Ascending aorta (tissue), 2 donors: ENCODE results near the gene DISP2. TPM values are rescaled to one million over a fixed set of nuclear protein-coding genes. Genes with fewer than 3 reads are reported as not detected.

Experiments used
- DNase-seq, 2 donors: peaks; one replicate each; pipeline ENCODE4 v3.0.0-alpha.2; 2019; ENCODE audit warnings: low spot score in 2 of 2
- H3K27ac ChIP-seq, 2 donors: fragments of 200-600 bp; sonication (generic); one replicate each; pipeline ENCODE4 v1.5.1; 2016 to 2017; ENCODE audit warnings: mild to moderate bottlenecking in 1 of 2
- H3K27me3 ChIP-seq: fragments of 200-600 bp; sonication (generic); one replicate; pipeline ENCODE4 v1.5.1; 2017
- H3K36me3 ChIP-seq, 2 donors: fragments of 200-600 bp; sonication (generic); one replicate each; pipeline ENCODE4 v1.5.1; 2016
- H3K4me1 ChIP-seq, 2 donors: fragments of 200-600 bp; sonication (generic); one replicate each; pipeline ENCODE4 v1.5.1; 2016 to 2017; ENCODE audit warnings: mild to moderate bottlenecking in 1 of 2
- H3K4me3 ChIP-seq, 2 donors: fragments of 200-600 bp; sonication (generic); one replicate each; pipeline ENCODE4 v1.5.1; 2016 to 2017; ENCODE audit warnings: mild to moderate bottlenecking in 1 of 2
- H3K9me3 ChIP-seq, 2 donors: fragments of 200-600 bp; sonication (generic); one replicate each; pipeline ENCODE4 v1.5.1; 2016
- CTCF ChIP-seq, 3 experiments: fragments of 200-600 bp in 2 of 3; fragments of 450-650 bp in 1 of 3; sonication (generic) in 2 of 3; IDR thresholded peaks; one replicate each; pipeline ENCODE4 v1.5.1; 2016 to 2019; ENCODE audit warnings: antibody characterized with exemption in 3 of 3, mild to moderate bottlenecking in 1 of 3, moderate library complexity in 1 of 3
- intact Hi-C: fragments of 100-400 bp; cut with DNase I; formaldehyde crosslinking; loops from one replicate; pipeline ENCODE4 v1.15.1; 2023
- total RNA-seq: library from RNA; depleted of rRNA; stranded (reverse); fragments of >200 nt; gene quantifications from one replicate; pipeline ENCODE4 v1.1.0, GENCODE V29; 2016

The DISP2 gene
- total RNA-seq, 1 donor from 2014 or later = 0.32 TPM

- TF ChIP-seq CTCF (IDR thresholded peaks at IDR 0.05) = no peak
- no peaks in the 10 kb centered on the region for H3K9me3 ChIP-seq
- H3K36me3 ChIP-seq = no peaks in the 10 kb centered on the region
- H3K4me1 ChIP-seq = peaks cover 10 to 17% of the 10 kb centered on the region in 2 donors
- H3K27me3 ChIP-seq = no peaks in the 10 kb centered on the region
- H3K27ac ChIP-seq = no peak overlapping the region
- no peak overlapping the region for H3K4me3 ChIP-seq
- DNase-seq = no peak
- intact Hi-C loops = loop anchor here (5.0 kb wide), 2 partner anchors 42 to 83 kb away; partner anchors contain the start of genes ANKRD63 and IVD
These were observed 7.0 kb downstream of the DISP2 start for GRCh38 chr15:40365016-40365415.

GRCh38 chr15:40365624-40366456 lies 7.8 kb downstream of the DISP2 start:
- Histone ChIP-seq H3K9me3 (no peaks in the 10 kb centered on the region), H3K27ac (no peak overlapping the region), H3K4me1 (peaks cover 10 to 17% of the 10 kb centered on the region in 2 donors), H3K4me3 (no peak overlapping the region), H3K36me3 (no peaks in the 10 kb centered on the region), H3K27me3 (no peaks in the 10 kb centered on the region)
- no peak for DNase-seq
- TF ChIP-seq CTCF (IDR thresholded peaks at IDR 0.05) = no peak
- intact Hi-C loops = loop anchor here (5.0 kb wide), 2 partner anchors 41 to 84 kb away; partner anchors contain the start of genes ANKRD63 and IVD

- H3K27me3 ChIP-seq = no peaks in the 10 kb centered on the region
- intact Hi-C loops = loop anchor here (5.0 kb wide), 2 partner anchors 41 to 84 kb away; partner anchors contain the start of genes ANKRD63 and IVD
- TF ChIP-seq CTCF (IDR thresholded peaks at IDR 0.05) = no peak
- H3K36me3 ChIP-seq = no peaks in the 10 kb centered on the region
- H3K4me1 ChIP-seq = peaks cover 10 to 17% of the 10 kb centered on the region in 2 donors
- peak overlapping the region in 1 of 2 donors; percentile 24 for H3K27ac ChIP-seq
- H3K4me3 ChIP-seq = no peak overlapping the region
- DNase-seq = no peak
- H3K9me3 ChIP-seq = no peaks in the 10 kb centered on the region
These were observed 8.7 kb downstream of the DISP2 start for GRCh38 chr15:40366457-40367370.

GRCh38 chr15:40367371-40367685 lies 9.3 kb downstream of the DISP2 start:
- no peak for TF ChIP-seq CTCF (IDR thresholded peaks at IDR 0.05)
- peak overlapping the region in 1 of 2 donors; percentile 24 for H3K27ac ChIP-seq
- H3K4me1 ChIP-seq = peaks cover 10 to 17% of the 10 kb centered on the region in 2 donors
- no peaks in the 10 kb centered on the region for H3K36me3 ChIP-seq
- DNase-seq = no peak
- H3K4me3 ChIP-seq = peak overlapping the region in 1 of 2 donors; percentile 61
- no peaks in the 10 kb centered on the region for H3K9me3 ChIP-seq
- H3K27me3 ChIP-seq = no peaks in the 10 kb centered on the region
- intact Hi-C loops = loop anchor here (5.0 kb wide), 2 partner anchors 40 to 85 kb away; partner anchors contain the start of genes ANKRD63 and IVD
